ENCODE data around the gene AFDN. TPM values are rescaled to one million over a fixed set of nuclear protein-coding genes. Genes with fewer than 3 reads are reported as not detected.

The AFDN gene
- total and polyA plus RNA-seq, 2 of the 8 experiments (the other 6 are each of a cell fraction or from before 2014, with no cell fraction given) = 53.4 to 192 TPM

GRCh38 chr6:167882244-167882643 is 55.5 kb downstream of the AFDN start (continued):
- TF ChIP-seq CHD7 (IDR thresholded peaks at IDR 0.05; ENCODE audit: insufficient replicate concordance, low read length) = no peak
- no peak for TF ChIP-seq CEBPB (IDR thresholded peaks at IDR 0.05; ENCODE audit: low read depth, low read length)
- no peak for TF ChIP-seq HDAC2 (IDR thresholded peaks at IDR 0.05; ENCODE audit: borderline replicate concordance in 1 of 2, low read depth in 2 of 2, low read length in 2 of 2)
- TF ChIP-seq JUND (IDR thresholded peaks at IDR 0.05; ENCODE audit: low read length) = no peak
- no peak for TF ChIP-seq SP4 (IDR thresholded peaks at IDR 0.05; ENCODE audit: low read length)

Data from H1 (cell line).